Stimulated activated effector memory CD8-positive, alpha-beta T cell treated with anti-CD3 and anti-CD28 coated beads, Interleukin-12 subunit alpha, Interleukin-12 subunit beta, amount 100 ng/mL, for 72 hours (primary cell): ENCODE data around the gene TRIO.

ENCODE experiments used
- ATAC-seq: fragments of 150-1000 bp; cut with Tn5 transposase; 2 replicates; pipeline ENCODE4 v1.10.0; 2021
- DNase-seq, 2 donors: peaks; one replicate each; pipeline ENCODE4 v3.0.0; 2021 to 2022; ENCODE audit warnings: low spot score in 2 of 2
- H3K27ac Mint-ChIP-seq: one replicate; pipeline ENCODE4 v1.8.0; 2022; ENCODE audit warnings: mild to moderate bottlenecking, mixed read lengths
- H3K36me3 Mint-ChIP-seq: one replicate; pipeline ENCODE4 v1.8.0; 2022; ENCODE audit warnings: mild to moderate bottlenecking, mixed read lengths
- H3K4me1 Mint-ChIP-seq: one replicate; pipeline ENCODE4 v1.8.0; 2022; ENCODE audit warnings: mixed read lengths
- H3K4me3 Mint-ChIP-seq: one replicate; pipeline ENCODE4 v1.8.0; 2022; ENCODE audit warnings: mild to moderate bottlenecking, mixed read lengths
- H3K9me3 Mint-ChIP-seq: one replicate; pipeline ENCODE4 v1.8.0; 2022; ENCODE audit warnings: mixed read lengths

Gene TRIO

DNA sequence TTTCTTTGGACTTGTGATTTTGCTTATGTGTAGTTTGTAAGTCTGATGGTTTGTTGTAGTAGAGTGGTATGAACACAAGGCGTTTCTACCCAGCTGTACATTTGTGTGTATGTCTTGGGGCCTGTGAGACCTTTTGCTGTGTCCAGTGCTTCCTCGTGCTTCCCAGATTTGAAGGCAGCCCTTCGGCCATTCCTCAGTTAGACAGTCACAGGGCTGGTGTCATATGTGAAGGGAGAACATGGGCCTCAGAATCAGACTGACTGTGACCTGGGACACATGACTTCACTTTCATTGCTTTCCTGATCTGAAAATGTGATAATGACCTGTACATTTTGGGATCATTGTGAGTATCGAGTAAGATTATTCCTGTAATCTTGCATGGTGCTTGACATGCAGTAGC lies 140.0 kb downstream of the TRIO start:
- Mint-ChIP-seq H3K9me3 (no peaks in the 10 kb centered on the region), H3K27ac (no peak overlapping the region), H3K36me3 (no peaks in the 10 kb centered on the region), H3K4me3 (no peak overlapping the region), H3K4me1 (no peaks in the 10 kb centered on the region)
- ATAC-seq: no peak
- no peak for DNase-seq

DNA sequence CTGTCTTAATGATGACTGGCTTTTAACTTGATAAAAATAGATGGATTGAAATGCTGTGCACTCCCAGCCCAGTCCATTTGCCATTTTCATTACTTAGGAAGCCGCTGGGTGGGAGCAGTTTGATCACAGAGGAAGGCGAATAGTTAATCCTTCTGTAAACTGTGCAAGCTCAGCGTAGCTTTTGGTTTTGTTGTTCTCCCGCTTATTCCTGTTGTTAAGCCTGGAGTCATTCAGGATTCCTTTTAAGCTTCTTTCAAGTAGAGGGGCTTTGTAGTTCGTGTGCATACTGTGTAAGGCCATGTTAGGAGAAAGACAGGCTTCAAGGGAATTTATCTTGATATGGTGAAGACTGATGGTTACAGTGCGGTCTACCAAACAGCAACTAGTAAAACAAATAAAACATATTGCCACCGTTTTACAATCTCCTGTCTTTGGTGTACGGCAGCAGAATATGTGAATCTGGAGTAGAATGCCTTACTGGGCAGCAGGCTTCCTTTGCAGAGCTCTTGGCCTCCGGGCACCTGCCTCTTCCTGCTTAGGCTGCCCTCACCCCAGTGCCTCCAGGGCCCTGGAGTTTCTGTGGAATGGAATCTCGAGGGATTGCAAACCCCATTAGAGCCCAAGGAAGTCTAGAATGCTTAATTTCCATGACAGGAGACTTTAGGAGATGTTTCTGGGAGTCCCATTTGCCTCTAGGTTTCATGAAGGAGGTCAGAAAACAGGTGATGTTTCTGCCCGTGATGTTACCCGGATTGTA lies 141.4 kb downstream of the TRIO start:
- Mint-ChIP-seq H3K4me1 (no peaks in the 10 kb centered on the region), H3K27ac (no peak overlapping the region), H3K9me3 (no peaks in the 10 kb centered on the region), H3K4me3 (no peak overlapping the region), H3K36me3 (no peaks in the 10 kb centered on the region)
- no peak for DNase-seq
- no peak for ATAC-seq

DNA sequence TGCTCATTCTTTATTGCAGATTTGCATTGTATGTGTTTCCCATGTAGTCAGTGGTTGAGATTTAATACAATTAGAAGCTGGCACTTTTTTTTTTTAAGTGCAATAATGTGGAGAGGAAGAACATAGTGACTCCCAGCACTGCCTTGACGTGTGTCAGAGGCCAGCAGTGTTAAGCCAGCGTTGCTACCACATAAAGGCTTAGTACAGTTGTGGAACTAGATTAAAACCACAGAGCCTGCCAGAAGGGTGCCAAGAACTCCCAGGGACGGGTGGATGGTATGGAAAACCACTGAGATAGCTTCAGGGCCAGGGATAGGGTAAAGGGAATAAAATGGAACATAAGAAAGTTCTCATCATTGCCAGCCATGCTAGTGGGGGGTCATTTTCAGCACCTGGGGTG lies 142.9 kb downstream of the TRIO start:
- H3K27ac Mint-ChIP-seq: no peak overlapping the region
- H3K9me3 Mint-ChIP-seq: no peaks in the 10 kb centered on the region
- DNase-seq: no peak
- no peaks in the 10 kb centered on the region for H3K4me1 Mint-ChIP-seq
- no peaks in the 10 kb centered on the region for H3K36me3 Mint-ChIP-seq
- no peak overlapping the region for H3K4me3 Mint-ChIP-seq
- no peak for ATAC-seq

DNA sequence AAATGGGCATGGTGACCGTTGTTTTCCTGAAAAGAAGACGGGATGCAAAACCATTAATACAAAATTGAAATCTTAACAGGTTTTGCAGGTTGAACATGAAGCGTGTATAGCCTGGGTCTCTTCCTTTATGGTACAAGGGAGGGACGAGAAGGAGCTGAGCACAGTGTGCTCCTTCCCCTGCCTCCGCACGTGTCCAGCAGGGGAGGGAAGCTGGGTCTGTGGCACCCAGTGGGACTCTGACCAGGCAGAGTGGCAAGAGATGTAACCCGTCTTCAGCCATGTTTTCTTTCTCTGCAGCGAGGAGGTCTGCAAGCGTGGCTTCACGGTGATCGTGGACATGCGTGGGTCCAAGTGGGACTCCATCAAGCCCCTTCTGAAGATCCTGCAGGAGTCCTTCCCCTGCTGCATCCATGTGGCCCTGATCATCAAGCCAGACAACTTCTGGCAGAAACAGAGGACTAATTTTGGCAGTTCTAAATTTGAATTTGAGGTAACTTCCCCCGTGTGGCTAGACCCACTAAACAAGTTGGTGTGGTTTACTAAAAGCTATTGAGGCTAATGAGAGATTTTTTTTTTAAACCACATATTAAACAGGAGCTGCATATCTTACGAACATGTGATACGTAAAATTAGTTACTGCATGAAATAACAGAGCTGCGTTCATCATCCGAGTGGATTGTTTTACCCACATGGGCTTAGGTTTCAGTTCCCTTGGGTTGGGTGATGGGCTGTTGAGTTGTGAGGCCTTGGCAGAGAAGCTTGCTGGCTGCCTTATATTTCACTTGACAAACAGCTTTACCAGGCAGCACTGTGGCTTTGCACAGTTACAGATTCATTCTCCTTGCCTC lies 143.7 kb downstream of the TRIO start:
- DNase-seq (no peak), ATAC-seq (no peak)
- Mint-ChIP-seq H3K36me3 (no peaks in the 10 kb centered on the region), H3K9me3 (no peaks in the 10 kb centered on the region), H3K27ac (no peak overlapping the region), H3K4me1 (no peaks in the 10 kb centered on the region), H3K4me3 (no peak overlapping the region)

DNA sequence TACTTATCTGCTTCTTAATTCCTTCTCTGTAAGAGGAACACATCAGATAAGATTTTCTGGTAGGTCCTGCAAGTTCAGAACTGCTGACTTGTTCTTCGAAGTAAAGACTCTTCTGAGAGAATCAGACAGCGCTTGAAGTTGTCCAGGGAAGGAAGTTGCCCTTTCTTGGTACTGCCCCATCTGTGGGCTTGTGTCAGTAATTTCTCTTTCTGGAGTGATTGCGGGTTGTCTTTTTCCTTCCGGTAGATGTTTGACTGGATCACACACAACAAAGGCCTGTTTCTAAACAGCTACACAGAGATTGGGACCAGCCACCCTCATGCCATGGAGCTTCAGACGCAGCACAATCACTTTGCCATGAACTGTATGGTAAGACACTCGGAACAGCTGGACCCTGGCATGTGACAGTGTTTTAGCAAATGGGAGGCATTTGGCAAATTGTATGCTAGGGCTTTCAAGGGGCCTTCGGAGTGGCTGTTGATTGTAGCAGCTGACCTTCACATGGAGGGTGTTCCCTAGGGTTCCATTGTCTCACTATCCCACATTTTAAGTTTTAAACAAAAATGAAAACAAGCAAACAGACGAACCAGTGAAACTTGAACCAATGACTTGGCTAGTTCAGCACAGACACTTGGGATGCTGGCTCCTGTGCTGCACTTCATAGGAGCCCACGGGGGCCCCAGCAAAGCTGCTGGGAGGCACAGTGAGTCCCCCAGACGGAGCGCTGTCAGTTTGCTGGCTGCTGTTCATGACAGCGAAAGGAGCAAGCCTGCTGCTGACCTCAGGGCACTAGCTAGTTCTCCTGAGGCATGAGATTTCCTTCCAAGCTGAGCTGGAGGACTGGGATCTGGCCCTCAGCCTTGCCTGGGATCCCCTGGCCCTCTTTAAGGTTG lies 149.9 kb downstream of the TRIO start:
- Mint-ChIP-seq H3K9me3 (no peaks in the 10 kb centered on the region), H3K36me3 (peaks cover 6% of the 10 kb centered on the region), H3K4me3 (no peak overlapping the region), H3K4me1 (no peaks in the 10 kb centered on the region), H3K27ac (no peak overlapping the region)
- DNase-seq (no peak), ATAC-seq (no peak)

DNA sequence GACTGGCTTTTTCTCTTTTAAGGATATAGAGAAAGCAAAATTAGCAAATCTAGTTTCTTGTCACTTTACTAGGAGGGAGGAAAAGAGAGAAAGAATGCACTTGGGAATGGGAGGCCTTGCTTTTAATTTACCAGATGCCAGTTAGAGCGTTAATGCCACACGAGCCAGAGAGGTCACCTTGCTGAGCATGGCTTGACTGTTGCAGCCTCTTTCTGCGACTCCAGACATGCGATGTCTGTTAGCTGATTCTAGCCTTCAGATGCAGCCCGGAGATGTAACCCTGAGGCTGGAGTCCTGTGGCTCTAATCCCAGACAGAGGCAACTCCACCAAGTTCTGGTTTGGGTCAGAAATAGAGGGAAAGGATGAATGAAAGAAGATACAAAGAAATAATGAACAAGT lies 152.5 kb downstream of the TRIO start:
- Mint-ChIP-seq H3K4me1 (no peaks in the 10 kb centered on the region), H3K9me3 (no peaks in the 10 kb centered on the region), H3K36me3 (peaks cover 6% of the 10 kb centered on the region), H3K27ac (peak overlapping the region; percentile 46), H3K4me3 (no peak overlapping the region)
- no peak for ATAC-seq
- no peak for DNase-seq

DNA sequence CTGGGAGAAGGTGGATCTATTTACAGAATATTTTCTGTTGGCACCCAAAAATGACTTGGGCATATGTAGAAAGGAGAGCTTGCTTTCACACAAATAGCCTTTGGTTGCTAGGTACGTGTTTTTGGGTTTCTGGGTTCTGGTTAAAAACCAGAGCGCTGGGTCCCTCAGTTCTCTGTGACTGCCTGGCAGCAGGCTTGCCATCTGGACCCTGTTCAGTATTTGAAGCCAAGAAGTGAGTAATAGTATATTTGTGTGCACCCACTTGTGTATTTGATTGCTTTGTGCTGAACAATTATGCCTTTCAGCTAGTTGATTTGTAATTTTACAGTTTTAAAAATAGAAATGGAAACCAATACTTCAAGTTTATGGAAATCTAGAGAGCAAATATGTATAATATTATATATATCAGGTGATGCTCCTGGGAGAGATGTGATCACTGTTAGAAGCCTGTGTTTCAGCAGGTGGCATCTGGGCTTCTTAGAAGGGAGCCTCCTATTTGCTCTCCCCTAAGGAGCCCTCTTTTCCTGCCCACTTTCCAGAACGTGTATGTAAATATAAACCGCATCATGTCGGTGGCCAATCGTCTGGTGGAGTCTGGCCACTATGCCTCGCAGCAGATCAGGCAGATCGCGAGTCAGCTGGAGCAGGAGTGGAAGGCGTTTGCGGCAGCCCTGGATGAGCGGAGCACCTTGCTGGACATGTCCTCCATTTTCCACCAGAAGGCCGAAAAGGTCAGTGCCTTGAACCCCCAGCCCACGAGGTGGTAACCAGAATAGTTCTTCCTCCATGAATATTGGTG lies 153.6 kb downstream of the TRIO start:
- Mint-ChIP-seq H3K36me3 (peaks cover 6% of the 10 kb centered on the region), H3K4me3 (no peak overlapping the region), H3K4me1 (no peaks in the 10 kb centered on the region), H3K9me3 (no peaks in the 10 kb centered on the region), H3K27ac (no peak overlapping the region)
- no peak for DNase-seq
- no peak for ATAC-seq

DNA sequence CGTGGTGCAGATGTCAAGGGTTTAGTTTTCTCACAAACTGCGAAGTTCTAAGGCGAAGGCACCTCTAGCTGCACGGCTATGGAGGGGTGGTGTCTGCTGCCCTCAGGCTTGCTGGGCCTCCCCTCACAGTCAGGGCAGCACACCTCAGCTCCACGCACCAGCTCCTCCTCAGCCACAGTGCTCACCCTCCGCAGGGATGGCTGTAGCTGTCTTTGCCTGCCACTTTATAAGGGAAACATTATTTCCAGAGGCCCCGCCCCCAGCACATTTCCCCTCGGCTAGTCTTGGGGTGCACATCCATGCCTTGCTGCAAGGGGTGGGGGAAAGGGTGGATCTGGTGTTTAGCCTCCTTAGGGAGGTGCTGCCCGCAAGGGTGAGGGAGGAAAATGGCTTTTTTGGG lies 154.6 kb downstream of the TRIO start:
- ATAC-seq: no peak
- Mint-ChIP-seq H3K36me3 (peaks cover 6% of the 10 kb centered on the region), H3K9me3 (no peaks in the 10 kb centered on the region), H3K4me1 (no peaks in the 10 kb centered on the region), H3K27ac (no peak overlapping the region), H3K4me3 (no peak overlapping the region)
- DNase-seq: no peak

DNA sequence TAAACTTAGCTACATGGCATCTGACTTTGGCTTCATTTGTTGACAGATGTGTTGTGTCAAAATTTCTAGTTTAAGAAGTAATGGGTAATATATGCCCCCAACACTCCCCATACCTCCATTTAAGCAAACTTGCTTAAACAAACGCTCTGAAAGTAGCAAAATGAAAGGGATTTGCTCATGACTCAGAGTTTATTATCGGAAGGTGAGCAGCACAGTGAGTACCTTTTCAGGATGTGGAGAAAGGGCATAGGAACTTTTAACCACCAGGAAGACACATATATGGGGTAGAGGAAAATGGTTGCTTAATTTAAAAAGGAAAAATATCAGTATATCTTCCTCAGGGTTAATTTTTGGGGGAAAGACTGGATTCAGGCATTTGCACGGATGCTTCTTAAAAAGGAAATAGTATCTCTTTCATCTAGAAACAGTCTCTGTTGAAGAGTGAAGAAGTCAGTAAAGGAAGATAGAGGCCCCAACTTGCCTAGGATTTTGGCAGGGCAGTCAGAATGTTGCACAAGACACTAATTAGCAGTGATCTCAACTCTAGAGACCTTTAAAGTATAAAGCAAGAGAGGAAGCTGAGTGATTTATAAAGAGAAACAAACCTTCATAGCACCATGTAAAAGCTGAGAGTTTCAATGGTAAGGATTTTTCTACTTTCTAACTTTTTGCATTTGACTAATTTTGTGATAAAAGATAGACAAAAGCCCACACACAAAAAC lies 155.1 kb downstream of the TRIO start:
- H3K4me1 Mint-ChIP-seq: no peaks in the 10 kb centered on the region
- ATAC-seq (no peak), DNase-seq (no peak)
- H3K27ac Mint-ChIP-seq: no peak overlapping the region
- H3K9me3 Mint-ChIP-seq: no peaks in the 10 kb centered on the region
- peaks cover 6% of the 10 kb centered on the region for H3K36me3 Mint-ChIP-seq
- no peak overlapping the region for H3K4me3 Mint-ChIP-seq

DNA sequence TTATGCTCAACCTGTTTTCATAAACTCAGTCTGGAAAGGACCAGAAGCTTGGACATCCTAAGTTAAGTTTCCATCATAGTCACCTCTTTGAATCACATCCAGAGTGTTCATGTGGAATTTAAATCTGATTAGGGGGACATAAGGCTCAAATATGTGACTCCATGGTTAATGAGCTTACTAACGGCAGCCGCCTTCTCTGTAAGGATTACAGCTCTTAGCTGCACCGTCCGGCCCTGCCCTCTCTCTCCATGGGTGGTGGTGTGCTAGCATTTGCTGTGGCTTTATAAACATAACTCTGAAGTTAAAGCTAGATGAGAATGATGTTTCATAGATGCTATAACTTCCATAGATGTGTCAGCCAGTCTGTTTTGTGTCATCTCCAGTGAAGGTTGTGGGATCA lies 156.5 kb downstream of the TRIO start:
- Mint-ChIP-seq H3K4me3 (no peak overlapping the region), H3K4me1 (no peaks in the 10 kb centered on the region), H3K36me3 (peaks cover 6% of the 10 kb centered on the region), H3K27ac (no peak overlapping the region), H3K9me3 (no peaks in the 10 kb centered on the region)
- DNase-seq: no peak
- ATAC-seq: no peak

DNA sequence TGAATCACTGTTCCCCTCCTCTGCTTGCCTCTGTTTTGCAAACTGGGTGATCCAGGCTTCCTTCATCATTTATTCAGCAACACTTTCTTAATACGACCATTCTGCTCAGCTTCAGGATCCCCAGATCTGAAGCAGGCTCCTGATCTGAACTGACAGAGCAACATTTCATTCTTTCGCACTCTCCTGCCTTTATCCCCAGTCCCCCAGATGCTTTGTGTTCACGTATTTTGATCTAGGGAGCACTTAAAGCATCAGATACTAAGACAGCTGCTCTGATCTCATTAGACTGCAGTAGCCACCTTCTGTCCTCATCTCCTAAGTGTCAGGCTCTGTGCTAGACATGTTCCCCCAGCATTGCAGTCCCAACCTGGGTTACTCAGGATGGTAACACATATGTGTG lies 158.0 kb downstream of the TRIO start:
- no peak for ATAC-seq
- H3K4me3 Mint-ChIP-seq: no peak overlapping the region
- H3K27ac Mint-ChIP-seq: no peak overlapping the region
- no peaks in the 10 kb centered on the region for H3K9me3 Mint-ChIP-seq
- no peak for DNase-seq
- no peaks in the 10 kb centered on the region for H3K36me3 Mint-ChIP-seq
- no peaks in the 10 kb centered on the region for H3K4me1 Mint-ChIP-seq

DNA sequence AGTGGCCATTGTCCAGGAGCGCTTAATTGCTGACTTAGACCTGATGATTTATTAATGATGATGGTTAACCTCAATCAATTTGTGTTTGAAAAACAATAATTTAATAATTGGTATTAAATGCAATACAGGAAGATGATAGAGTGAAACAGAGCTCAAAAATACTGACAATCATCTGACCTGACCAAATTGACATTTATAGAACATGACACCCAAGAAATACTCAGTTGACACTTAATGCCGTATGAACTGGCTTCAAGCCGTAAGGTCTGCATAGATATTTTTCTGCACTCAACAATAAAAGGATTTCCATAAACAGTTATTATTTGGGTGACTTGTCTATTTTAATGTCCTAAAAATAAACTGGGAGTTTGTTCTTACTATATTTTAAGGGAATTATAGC lies 159.2 kb downstream of the TRIO start:
- Mint-ChIP-seq H3K4me1 (no peaks in the 10 kb centered on the region), H3K27ac (no peak overlapping the region), H3K9me3 (no peaks in the 10 kb centered on the region), H3K36me3 (no peaks in the 10 kb centered on the region), H3K4me3 (no peak overlapping the region)
- DNase-seq (no peak), ATAC-seq (no peak)

DNA sequence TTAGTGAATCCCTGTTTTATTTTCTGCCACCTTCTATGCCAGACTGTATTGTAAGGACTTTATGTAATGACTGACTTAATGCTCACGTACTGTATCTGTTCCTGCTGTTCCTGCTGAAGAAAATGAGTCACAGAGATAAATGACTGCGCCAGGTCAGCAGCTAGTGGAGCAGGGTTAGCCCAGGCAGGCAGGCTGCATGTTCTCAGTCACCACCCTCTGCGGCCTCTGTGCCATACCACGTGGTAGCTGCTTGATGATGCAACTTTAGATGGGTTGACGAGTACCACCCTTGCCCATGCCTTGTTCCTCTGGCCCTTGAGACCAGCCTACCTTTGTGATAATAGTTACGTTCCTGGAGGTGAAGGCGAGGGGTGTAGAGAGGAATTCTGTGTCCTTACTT lies 161.9 kb downstream of the TRIO start:
- Mint-ChIP-seq H3K27ac (no peak overlapping the region), H3K36me3 (no peaks in the 10 kb centered on the region), H3K4me1 (no peaks in the 10 kb centered on the region), H3K9me3 (peaks cover 5% of the 10 kb centered on the region), H3K4me3 (no peak overlapping the region)
- DNase-seq: no peak
- ATAC-seq: peak; percentile 79

DNA sequence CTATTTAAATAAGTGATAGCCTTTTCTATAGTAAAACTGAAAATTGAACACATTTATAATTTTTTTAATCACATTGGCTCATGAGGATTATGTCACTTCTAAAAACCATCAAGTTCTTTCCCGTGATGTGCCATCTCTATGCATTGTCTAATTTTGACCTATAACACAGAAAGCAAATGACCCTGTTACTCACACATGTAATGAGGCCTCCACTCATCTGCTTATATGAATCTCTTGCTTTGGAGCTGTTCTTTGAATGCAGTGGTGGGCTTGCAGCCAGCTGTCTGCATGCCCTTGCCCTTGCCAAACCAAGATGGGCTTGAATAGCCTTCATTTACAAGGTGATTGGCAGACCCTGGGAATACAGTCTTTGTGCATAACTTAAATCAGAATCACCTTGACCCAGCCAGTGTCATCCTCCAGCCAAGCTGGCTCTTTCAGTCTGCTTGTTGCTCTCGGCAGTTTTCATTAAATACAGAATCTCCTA lies 163.2 kb downstream of the TRIO start:
- no peak overlapping the region for H3K4me3 Mint-ChIP-seq
- H3K27ac Mint-ChIP-seq: no peak overlapping the region
- ATAC-seq (no peak), DNase-seq (no peak)
- H3K4me1 Mint-ChIP-seq: no peaks in the 10 kb centered on the region
- H3K36me3 Mint-ChIP-seq: no peaks in the 10 kb centered on the region
- peaks cover 5% of the 10 kb centered on the region for H3K9me3 Mint-ChIP-seq
